HG03196 (cell line): ENCODE results near the gene MEN1.

Experiments used
- ATAC-seq: cut with Tn5 transposase; IDR thresholded peaks from one replicate; pipeline ENCODE4 v1.9.1; 2021; ENCODE audit not compliant: unreplicated experiment

Gene MEN1

DNA sequence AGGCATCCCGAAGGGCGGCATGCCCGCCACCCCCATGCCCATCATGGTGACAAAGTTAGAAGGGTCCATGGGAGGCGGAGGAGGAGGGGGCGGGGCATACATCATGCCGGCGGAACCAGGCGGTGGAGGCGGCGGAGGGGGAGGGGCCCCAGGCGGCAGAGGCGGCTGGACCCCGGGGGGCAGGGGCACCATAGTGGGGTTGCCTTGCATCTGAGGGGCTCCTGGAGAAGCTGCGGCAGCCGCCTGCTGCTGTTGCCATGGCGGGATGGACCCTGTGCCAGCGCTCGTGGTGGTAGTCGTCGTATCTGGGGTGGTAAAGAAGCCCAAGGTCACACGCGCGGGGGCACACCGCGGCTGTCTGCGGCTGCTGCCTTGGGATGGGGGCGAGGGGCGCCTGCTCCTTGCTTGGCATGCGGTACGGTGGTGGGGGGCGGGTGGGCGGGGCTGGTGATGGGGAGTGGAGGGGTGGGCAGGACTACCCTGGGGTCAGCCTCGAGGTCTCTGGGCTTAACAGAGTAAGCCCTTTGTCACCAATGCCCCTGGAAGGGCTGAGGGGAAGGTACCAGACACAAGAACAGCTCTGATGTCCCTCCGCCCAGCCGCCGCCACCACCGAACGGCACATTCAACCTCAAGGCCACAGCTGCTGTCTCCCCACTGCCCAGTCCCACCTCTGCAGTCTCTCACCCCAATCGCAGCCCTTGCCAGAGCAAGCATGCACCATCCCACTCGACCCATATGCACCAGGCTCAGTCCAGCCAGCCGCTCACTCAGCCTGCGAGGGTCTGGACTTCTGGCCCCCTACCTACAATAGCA, 44.3 kb downstream of the MEN1 start:
- no peak for ATAC-seq

DNA sequence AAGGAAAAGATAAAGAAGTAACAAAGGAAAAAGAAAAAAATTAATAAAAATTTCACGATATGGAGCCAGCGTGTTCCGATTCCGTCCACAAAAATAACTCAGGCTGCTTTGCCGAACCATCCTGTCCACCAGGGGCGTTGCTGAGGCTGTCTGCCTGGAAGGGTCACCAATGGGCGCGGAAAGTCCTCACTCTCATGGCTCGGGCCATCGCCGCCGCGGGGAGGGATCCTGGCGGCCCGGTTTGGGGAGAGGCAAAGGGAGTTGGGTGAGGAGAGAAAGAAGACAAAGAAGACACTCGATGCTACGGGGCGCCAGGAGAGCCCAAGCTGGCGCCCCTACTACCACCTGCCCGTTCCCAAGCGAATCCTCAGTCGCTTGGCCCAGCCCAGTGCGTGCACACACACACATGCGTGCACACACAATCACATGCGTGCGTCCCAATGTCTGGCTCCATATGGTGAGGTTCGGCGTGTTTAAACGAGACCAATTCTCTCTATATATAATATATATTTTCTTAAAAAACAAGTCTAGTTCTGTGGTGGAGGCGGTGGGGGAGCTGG, 45.0 kb downstream of the MEN1 start:
- ATAC-seq = no peak

DNA sequence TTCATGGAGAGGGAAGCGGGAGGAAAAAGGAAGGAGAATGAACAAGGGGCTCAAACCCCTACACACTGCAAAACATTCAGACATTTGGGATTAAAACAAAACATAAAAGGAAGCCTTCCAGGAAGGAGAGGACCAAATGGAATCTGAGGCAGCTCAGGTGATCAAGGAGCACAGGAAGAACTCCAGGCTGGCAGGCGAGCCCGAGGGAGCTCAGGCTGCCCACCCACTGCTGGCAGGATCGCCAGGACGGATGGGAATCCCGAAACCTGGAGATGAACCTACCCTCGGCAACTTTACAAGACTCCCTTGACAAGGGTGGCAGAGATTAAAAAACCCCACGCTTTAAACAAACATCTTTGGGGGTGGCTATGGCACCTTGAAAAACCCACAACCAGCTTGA, 45.6 kb downstream of the MEN1 start:
- ATAC-seq = no peak

DNA sequence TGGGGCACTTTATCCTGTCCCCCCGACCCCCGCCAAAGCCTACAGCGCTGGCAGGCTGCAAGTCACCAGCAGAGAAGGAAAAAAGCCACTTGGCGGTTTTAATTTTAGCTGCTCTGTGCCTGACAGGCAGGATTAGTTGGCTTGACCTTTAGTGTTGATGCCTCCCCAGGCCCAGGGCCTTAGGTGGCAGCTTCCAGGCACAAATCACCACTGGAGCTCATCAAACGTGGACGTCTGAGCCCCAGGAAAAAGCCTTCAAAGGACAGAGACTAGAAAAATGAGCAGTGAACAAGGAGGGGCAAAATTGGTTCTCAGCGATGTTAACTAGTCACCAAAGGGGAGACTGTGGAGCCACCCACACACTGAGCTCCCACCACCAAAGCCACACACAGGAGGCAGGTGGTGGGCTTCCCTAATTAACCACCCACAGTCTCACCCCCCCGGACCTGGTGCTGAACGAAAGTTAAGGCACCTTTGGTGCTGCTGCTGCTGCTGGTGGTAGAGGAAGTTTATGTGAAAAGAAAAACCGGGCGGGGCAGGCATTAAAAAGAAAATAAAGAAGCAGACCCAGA, 46.2 kb downstream of the MEN1 start:
- no peak for ATAC-seq

DNA sequence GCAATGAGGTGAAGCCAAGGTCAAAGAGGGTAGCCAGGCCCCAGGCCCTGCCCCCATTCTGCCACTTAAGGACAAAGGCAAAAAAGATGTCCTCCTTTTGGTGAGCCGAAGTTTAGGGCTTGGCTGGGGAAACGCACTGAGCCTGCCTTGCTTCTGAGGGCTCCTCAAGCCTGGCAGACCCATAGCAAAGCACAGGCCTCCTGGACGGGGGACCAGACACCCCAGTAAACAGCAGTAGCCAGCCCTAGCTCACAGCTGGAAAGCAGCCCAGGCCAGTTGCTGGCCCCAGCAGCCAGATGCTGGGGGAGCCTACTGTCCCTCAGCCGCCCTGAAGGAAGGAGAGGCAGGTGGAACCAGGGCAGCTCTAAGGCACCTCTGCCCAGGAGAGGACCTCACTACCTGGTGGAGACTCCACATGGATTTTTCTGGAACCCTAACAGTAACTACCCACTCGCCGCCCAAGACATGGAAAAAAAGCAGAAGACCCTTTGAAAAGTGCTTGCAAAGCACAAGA, 46.8 kb downstream of the MEN1 start:
- no peak for ATAC-seq

DNA sequence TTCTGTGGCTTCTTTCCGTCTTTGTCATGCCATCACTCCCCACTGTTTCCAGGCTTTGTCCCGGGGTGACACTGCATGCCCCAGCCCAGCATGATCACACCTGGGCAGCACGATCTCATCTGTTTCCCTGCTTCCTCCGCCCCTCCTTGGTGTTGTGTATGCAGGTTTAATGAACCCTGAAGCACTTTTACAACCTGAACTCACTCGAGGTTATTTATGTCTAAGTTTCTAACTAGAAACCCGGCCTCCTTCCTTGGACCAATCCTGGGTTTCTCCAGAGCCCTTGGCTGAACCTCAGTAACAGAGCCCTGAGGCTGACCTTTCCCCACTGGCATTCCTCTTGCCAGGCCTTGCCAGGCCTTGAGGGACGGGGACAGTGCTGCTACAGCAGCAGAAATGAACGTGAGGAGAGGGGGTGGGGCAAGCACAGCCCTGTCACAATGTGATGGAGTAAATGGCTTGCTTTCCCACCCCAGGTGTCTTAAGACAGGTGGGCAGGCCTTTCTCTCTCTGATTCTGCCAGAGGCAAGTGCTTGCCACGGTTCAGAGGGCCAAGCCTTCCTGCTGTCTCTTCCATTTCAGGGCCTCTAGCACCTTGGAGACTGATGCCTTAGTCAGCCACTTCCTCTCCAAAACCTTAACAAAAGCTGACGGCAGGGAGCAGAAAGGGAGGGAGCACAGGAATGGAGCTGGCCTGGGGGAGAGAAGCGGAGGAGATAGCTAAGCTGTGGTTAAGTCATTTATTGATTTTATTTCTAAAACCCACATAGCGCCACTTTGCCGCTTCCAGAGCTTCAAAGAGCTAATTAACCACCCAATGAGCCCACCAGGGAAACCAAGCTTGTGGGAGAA, 47.5 kb downstream of the MEN1 start:
- no peak for ATAC-seq

DNA sequence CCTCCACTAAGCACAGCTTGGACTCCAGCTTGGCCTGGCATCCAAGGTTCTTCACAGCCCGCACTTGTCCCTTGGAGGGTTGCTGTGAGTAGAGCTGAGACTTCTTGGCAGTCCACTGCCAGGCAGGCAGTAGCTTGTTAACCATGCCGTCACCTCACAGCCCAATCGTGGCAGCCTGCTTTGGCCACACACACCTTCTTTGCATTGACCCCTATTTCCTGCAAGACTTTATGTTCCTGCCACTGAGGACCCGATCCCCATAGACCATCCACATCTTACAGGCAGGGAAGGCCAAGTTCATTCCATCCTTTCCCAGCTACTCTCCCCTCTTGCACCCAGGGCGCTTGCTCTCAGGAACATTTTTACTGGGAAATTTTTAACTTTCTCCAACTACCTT, 48.1 kb downstream of the MEN1 start:
- ATAC-seq = no peak

DNA sequence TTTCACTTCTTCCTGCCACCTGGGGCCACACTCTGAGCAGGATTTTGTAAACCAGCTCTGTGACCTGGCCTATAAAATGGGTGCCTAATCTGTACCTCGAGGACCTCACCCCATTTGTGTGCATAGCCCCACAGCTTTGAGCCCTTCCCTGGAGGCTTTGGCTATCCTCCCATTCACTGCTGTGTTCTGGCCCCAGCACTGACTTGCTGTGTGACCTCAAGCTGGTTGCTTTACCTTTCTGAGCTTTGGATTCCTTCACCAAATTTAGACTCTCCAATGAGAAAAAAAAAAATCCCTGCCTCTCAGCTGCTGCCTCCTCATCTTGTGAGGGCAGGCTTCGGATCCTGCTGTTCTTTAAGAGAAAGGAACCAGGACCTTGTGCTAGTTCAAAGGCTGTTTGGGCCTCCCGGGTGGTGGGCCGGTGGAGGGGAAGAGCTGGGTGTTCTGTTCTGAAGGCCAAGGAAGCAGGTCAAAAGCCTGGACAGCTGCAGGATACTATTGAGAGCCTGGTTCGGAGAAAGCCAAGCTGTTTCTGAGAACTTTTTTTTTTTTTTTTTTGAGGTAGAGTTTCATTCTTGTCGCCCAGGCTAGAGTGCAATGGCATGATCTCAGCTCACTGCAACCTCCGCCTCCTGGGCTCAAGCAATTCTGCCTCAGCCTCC, 49.5 kb downstream of the MEN1 start:
- no peak for ATAC-seq

DNA sequence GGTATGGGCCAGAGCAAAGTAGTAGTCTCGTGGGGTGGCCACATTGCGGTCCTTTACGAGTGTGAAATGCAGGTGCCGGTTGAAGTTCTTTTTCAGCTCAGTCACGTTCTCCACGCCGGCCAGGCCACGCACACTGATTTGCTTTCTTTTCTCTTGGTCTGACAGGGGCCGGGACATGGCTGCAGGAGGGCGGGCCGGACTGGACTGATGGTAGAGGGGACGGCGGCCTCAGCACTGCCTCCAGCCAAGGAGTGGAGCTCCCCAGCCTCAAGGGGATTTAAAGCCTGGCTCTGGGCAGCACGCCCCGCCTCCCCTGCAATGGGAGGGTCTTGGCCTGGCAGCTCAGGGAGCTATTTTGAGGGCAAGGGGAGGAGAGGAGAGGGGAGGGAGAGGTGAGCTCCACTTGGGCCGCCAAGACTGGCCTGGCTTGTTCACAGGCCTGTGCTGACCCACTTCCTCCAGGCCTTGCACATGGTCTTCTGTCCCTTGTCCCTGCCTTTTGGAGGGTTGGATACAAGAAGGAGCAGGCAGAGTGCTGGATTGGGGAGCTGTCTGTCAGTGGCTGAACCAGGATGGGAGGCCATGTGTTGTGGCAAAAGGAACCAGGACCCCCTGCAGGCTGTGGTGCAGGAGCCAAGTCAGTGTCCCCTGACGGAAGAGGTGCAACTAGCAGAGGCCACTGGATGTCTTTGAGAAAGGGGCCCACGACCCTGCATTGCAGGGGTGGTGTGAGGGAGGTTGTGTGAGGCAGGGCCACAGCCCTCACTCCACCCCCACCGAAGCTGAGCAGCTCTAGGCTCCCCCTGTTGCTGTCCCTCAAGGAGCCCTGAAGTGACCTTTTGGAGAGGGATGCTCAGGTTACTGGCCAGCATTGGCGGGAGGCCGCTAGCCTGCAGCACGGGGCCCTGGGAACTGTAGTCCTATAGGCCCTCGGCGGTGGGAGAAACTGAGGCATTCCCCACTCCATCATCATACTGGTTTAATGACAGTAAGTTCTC, 50.3 kb downstream of the MEN1 start, which contains the start of gene PYGM:
PYGM (minus strand) TSS at position 253 of the 998 bp plus-strand sequence; CDS start at position 177, 76 bp downstream.
- ATAC-seq = no peak

DNA sequence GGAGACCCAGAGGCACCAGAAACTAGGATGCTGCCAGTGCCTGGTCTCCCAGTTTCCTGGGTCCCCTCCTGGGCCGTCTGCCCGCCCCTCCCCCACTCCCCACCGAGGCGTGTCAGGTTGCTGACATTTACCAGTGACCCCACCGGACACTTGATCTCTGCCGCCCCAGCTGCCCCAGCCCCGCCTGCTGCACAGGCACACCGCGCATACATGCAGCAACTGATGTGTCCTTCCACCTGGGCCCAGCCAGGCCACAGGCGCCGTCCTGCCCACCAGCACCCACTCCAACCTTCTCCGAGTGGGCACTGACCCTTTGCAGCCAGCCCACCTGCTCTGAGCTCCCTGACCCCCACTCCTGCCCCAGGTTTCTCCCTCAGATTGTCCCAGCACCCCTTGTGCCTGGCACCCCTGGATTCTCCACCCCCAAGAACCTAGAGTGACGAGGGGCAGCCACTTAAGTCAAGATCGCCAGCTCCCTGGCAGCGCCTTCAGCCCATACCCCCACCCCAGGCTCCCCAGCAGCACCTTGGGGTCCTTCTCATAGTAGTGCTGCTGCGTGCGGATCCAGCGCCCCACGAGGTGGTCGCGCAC, 51.1 kb downstream of the MEN1 start:
- no peak for ATAC-seq

DNA sequence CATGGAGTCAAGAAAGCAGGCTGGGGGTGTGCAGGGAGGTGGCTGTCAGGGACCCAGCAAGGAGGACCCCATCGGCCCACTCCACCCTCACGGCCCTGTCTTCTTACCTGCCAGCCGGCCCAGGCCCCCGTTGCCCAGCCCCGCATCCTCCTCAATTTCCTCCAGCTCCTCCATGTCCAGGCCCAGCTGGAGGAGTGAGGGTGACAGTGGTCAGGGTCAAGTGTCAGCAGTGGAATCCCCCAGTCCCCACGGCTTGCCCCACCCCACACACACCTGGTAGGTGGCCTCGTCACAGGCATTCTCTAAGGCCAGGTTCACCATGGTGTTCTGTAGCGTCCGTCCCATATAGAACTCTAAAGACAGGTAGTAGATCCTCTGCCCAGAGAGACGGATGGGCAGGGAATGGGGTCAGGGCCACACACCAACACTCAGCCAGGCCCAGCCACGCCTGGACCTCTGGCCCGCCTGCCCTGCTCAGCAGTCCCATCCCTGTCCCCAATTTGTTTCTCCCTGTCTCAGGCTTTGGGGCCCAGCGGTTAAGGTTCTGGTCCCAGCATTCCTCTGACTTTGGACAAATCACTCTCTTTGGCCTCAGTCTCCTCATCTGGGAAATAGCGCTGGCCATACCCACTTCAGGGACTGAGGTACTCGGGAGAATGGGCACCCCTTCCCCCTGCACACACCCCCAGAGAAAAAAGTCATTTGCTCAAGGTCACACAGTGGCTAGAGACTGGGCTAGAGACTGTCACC, 51.8 kb downstream of the MEN1 start:
- ATAC-seq = no peak

DNA sequence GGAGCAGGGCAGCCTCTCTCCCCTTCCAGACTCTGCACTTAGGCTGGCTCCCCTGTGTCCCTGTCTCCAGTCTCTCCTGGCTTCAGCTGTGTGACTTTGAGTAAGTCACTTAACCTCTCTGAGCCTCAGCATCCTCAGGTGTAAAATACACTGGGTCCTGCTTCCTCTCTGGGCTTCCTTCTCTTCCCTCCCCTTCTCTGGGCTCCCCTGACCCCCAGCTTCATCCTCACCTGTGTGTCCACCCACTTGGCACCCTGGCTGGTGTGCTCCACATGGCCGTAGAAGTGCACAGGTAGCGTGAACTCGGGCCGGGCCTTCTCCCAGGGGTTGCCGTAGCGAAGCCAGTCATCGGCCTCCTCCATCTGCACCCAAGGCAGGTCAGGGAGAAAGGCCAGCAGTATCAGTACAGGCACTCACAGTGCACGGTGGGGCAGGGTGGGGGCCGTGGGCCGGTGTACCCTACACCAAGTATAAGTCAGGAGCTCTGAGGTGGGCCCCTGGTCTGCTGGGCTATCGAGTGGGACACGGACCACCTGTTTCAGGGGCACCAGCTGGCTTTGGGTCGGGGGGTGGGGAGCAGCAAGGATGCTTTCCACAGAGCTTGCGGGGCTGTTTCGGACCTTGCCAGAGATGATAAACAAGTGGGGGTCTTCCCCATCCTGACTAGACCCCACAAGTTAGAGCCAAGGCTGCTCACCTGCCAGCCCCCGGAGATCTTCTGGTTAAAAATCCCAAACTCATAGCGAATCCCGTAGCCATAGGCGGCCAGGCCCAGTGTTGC, 52.6 kb downstream of the MEN1 start:
- ATAC-seq = no peak

DNA sequence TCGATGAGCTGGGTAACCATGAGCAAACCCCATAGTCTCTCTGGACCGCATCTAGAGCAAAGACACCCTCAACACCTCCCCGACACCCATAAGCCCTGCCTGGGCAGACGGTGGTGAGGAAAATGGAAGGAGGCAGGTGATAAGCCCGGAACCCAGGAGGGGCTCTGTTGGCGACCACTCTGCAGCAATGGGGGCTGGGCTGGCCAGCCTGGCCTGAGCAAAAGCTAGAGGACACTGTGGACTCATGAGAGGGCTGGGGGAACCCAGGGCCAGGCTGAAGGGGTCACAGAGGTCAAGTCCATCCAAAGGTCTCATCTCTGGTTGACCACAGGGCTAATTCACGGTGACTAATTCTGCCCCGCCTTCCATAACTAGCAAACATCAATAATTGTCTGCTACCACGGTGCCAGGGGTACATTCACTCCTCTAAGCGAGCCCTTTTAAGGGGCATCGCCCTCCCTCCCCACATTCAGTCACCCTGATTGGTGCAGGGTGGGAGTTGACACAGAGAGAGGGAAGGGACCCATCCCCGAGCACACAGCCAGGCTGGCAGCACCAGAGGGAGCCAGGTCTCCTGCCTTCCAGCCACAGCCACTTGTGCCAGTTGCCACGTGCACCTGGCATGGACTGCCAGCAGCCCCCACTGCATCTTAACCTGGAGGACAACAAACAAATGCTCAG, 54.5 kb downstream of the MEN1 start:
- ATAC-seq = no peak

DNA sequence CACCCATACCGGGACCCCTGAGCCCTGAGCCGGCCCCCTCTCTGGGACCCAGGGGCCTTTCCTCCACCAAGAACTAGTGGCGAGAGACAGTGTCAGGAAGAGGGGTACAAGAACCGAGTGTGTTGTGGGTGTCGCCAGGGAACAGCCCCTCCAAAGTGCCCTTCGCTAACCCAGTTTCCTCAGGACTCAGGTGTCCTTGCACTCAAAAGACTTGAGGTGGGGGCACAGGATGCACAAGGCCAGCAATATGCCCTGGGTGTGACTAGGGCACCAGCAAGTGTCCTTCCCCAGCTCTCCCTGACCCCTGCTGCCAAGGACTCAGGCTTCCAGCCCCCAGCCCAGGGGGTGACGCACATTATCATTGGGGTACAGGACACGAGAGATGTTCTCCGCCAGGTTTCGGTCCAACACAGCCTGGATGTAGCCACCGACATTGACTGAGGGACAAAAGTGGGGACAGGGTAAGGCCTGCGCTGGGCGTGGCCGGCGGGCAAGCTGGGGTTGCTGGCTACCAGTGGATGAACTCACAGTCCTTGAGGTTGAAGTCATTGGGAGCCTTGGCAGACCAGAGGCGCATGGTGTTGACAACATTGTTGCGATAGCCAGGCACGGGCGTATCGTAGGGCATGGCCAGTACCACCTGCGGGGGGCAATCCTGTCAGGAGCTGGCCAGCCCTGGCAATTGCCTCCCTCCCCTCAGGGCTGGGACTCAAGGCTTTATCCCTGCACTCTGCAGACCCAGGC, 55.3 kb downstream of the MEN1 start:
- no peak for ATAC-seq

DNA sequence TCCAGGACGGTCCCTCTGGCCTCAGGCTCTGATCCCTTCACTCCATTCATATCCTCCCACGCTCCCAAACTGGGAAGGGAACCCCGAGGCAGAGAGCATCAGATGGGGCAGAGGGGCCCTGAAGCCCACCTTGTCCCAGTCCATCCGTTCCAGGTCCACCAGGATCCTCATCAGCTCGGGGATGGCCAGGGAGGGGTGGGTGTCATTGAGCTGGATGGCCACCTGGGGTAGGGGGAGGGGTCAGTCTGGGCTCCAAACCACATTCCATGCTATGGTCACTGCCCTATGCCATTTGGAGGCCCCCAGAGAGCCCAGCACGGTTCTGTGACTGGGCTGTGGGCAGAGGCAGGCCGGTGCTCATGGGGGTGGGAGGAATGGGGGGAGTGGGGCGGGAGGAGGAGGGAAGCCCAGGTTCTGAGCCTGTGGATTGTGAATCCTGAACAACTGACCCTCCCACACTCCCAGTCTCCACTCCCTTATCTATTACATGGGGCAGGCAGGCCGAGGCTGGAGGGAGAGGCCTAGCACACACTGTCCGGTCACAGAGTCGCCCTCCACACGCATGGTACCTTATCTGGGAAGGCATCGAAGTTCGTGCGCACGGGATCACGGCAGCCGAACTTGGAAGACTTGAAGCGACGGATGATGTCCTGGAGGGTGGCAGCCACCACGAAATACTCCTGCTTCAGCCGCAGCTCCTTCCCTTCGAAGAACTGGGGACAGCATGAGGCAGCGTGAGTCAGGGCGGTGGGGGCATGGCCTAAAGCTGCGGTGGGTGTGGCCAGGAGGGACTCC, 56.0 kb downstream of the MEN1 start:
- no peak for ATAC-seq
